GM21619 (cell line): Measurements from ENCODE around the gene CHSY3.
A peak's percentile ranks its signal among the peaks of the same experiment; 100 is the strongest.

ENCODE experiments used
- ATAC-seq: cut with Tn5 transposase; IDR thresholded peaks from one replicate; pipeline ENCODE4 v1.9.1; 2021; ENCODE audit not compliant: unreplicated experiment

Gene CHSY3

GRCh38 chr5:129945028-129945427 lies 40.8 kb downstream of the CHSY3 start:
- no peak for ATAC-seq

GRCh38 chr5:129945774-129946270 lies 41.6 kb downstream of the CHSY3 start:
- ATAC-seq, result no peak

GRCh38 chr5:129951039-129951438 lies 46.8 kb downstream of the CHSY3 start:
- no peak for ATAC-seq

GRCh38 chr5:129958581-129958980 lies 54.3 kb downstream of the CHSY3 start:
- no peak for ATAC-seq

- no peak for ATAC-seq
Observed at GRCh38 chr5:129960831-129961230, 56.6 kb downstream of the CHSY3 start.

GRCh38 chr5:129962506-129962905 lies 58.2 kb downstream of the CHSY3 start:
- ATAC-seq, result no peak

GRCh38 chr5:129963359-129963758 lies 59.1 kb downstream of the CHSY3 start:
- ATAC-seq, result no peak

GRCh38 chr5:129966071-129966470 lies 61.8 kb downstream of the CHSY3 start:
- no peak for ATAC-seq

- ATAC-seq, result no peak
Observed at GRCh38 chr5:129971714-129972113, 67.4 kb downstream of the CHSY3 start.

- no peak for ATAC-seq
Observed at GRCh38 chr5:129972465-129973141, 68.3 kb downstream of the CHSY3 start.

GRCh38 chr5:129973716-129974426 lies 69.6 kb downstream of the CHSY3 start:
- ATAC-seq, result no peak

- peak; percentile 90 for ATAC-seq
Observed at GRCh38 chr5:129977810-129978209, 73.5 kb downstream of the CHSY3 start.

- ATAC-seq, result no peak
Observed at GRCh38 chr5:129978270-129978669, 74.0 kb downstream of the CHSY3 start.

GRCh38 chr5:129988453-129988852 lies 84.2 kb downstream of the CHSY3 start:
- ATAC-seq, result no peak

- no peak for ATAC-seq
Observed at GRCh38 chr5:129991780-129992179, 87.5 kb downstream of the CHSY3 start.

- no peak for ATAC-seq
Observed at GRCh38 chr5:129996896-129997295, 92.6 kb downstream of the CHSY3 start.

GRCh38 chr5:130000460-130000859 lies 96.2 kb downstream of the CHSY3 start:
- ATAC-seq, result no peak

GRCh38 chr5:130002183-130002582 lies 97.9 kb downstream of the CHSY3 start:
- no peak for ATAC-seq

GRCh38 chr5:130002876-130003275 lies 98.6 kb downstream of the CHSY3 start:
- no peak for ATAC-seq

- ATAC-seq, result no peak
Observed at GRCh38 chr5:130011986-130012385, 107.7 kb downstream of the CHSY3 start.

GRCh38 chr5:130017173-130017572 lies 112.9 kb downstream of the CHSY3 start:
- no peak for ATAC-seq

GRCh38 chr5:130018641-130019040 lies 114.4 kb downstream of the CHSY3 start:
- no peak for ATAC-seq
